GM12872 (cell line): ENCODE data around the gene SFTPB.

Source experiments
- CTCF ChIP-seq: IDR thresholded peaks from 3 replicates; pipeline ENCODE4 v1.5.1; 2011; ENCODE audit warnings: low read depth, mild to moderate bottlenecking, low read length, moderate library complexity; ENCODE audit not compliant: insufficient read depth

SFTPB gene

GRCh38 chr2:85705680-85706039 is 37.7 kb upstream of the SFTPB start:
- TF ChIP-seq CTCF: no peak

GRCh38 chr2:85704800-85705679 is 37.0 kb upstream of the SFTPB start:
- no peak for TF ChIP-seq CTCF

- no peak for TF ChIP-seq CTCF
Observed at GRCh38 chr2:85704038-85704437, 36.0 kb upstream of the SFTPB start.

- no peak for TF ChIP-seq CTCF
Observed at GRCh38 chr2:85703329-85703728, 35.3 kb upstream of the SFTPB start.

GRCh38 chr2:85702800-85703199 is 34.8 kb upstream of the SFTPB start:
- TF ChIP-seq CTCF: no peak

- TF ChIP-seq CTCF: no peak
Observed at GRCh38 chr2:85702172-85702571, 34.2 kb upstream of the SFTPB start.

- no peak for TF ChIP-seq CTCF
Observed at GRCh38 chr2:85699325-85699724, 31.3 kb upstream of the SFTPB start.

- no peak for TF ChIP-seq CTCF
Observed at GRCh38 chr2:85698880-85699254, 30.9 kb upstream of the SFTPB start.
